ENCODE results near the gene IFT80. TPM values are rescaled to one million over a fixed set of nuclear protein-coding genes. Genes with fewer than 3 reads are reported as not detected.

IFT80 gene
- total RNA-seq, 2 experiments from 2014 or later, result 16.1 to 18.2 TPM

- POLR2A ChIA-PET, result no interaction called here
- Histone ChIP-seq H3K4me1 (ENCODE audit: insufficient read depth, low read length) (no peaks in the 10 kb centered on the region), H3K27me3 (ENCODE audit: control insufficient read depth in 1 of 2, insufficient read depth in 2 of 2, low read length in 2 of 2) (no peaks in the 10 kb centered on the region), H3K9me3 (ENCODE audit: control insufficient read depth in 1 of 2, insufficient read depth in 1 of 2, low read length in 2 of 2) (no peaks in the 10 kb centered on the region), H3K27ac (ENCODE audit: low read depth in 1 of 2, low read length in 2 of 2) (no peak overlapping the region), H3K4me3 (ENCODE audit: low read length) (no peak overlapping the region), H3K36me3 (ENCODE audit: insufficient read depth, low read length) (peaks cover 10% of the 10 kb centered on the region)
- no peak for DNase-seq
- no peak for ATAC-seq (ENCODE audit: poor library complexity)
- Mint-ChIP-seq H3K27me3 (no peaks in the 10 kb centered on the region), H3K27ac (no peak overlapping the region), H3K36me3 (ENCODE audit: low read depth) (peaks cover 52% of the 10 kb centered on the region), H3K4me1 (ENCODE audit: low read depth) (no peaks in the 10 kb centered on the region), H3K9me3 (no peaks in the 10 kb centered on the region), H3K4me3 (no peak overlapping the region)
- CTCF ChIA-PET, result no interaction called here
- no peak for TF ChIP-seq CTCF (IDR thresholded peaks at IDR 0.05)
- intact Hi-C loops (cut with DNase I, micrococcal nuclease), result no loop called here
Observed at GRCh38 chr3:160319322-160319721, 79.7 kb downstream of the IFT80 start.

GRCh38 chr3:160314995-160315394, 84.0 kb downstream of the IFT80 start:
- Mint-ChIP-seq H3K27ac (no peak overlapping the region), H3K4me1 (ENCODE audit: low read depth) (no peaks in the 10 kb centered on the region), H3K27me3 (no peaks in the 10 kb centered on the region), H3K9me3 (no peaks in the 10 kb centered on the region), H3K4me3 (no peak overlapping the region), H3K36me3 (ENCODE audit: low read depth) (peaks cover 60% of the 10 kb centered on the region)
- no peak overlapping the region for H3K4me3 ChIP-seq (ENCODE audit: low read length)
- no peak overlapping the region for H3K27ac ChIP-seq (ENCODE audit: low read depth in 1 of 2, low read length in 2 of 2)
- ChIA-PET POLR2A (no interaction called here), CTCF (no interaction called here)
- peaks cover 13% of the 10 kb centered on the region for H3K36me3 ChIP-seq (ENCODE audit: insufficient read depth, low read length)
- intact Hi-C loops (cut with DNase I, micrococcal nuclease), result no loop called here
- H3K4me1 ChIP-seq (ENCODE audit: insufficient read depth, low read length), result no peaks in the 10 kb centered on the region
- no peaks in the 10 kb centered on the region for H3K9me3 ChIP-seq (ENCODE audit: control insufficient read depth in 1 of 2, insufficient read depth in 1 of 2, low read length in 2 of 2)
- no peak for TF ChIP-seq CTCF (IDR thresholded peaks at IDR 0.05)
- H3K27me3 ChIP-seq (ENCODE audit: control insufficient read depth in 1 of 2, insufficient read depth in 2 of 2, low read length in 2 of 2), result no peaks in the 10 kb centered on the region
- ATAC-seq (ENCODE audit: poor library complexity) (no peak), DNase-seq (no peak)

GRCh38 chr3:160312014-160312624, 86.9 kb downstream of the IFT80 start:
- Histone ChIP-seq H3K9me3 (ENCODE audit: control insufficient read depth in 1 of 2, insufficient read depth in 1 of 2, low read length in 2 of 2) (peaks cover 0 to 4% of the 10 kb centered on the region in 2 experiments), H3K4me3 (ENCODE audit: low read length) (no peak overlapping the region), H3K27ac (ENCODE audit: low read depth in 1 of 2, low read length in 2 of 2) (no peak overlapping the region), H3K27me3 (ENCODE audit: control insufficient read depth in 1 of 2, insufficient read depth in 2 of 2, low read length in 2 of 2) (no peaks in the 10 kb centered on the region), H3K4me1 (ENCODE audit: insufficient read depth, low read length) (no peaks in the 10 kb centered on the region), H3K36me3 (ENCODE audit: insufficient read depth, low read length) (peaks cover 15% of the 10 kb centered on the region)
- H3K27me3 Mint-ChIP-seq, result no peaks in the 10 kb centered on the region
- POLR2A ChIA-PET, result no interaction called here
- no peak for TF ChIP-seq CTCF (IDR thresholded peaks at IDR 0.05)
- ATAC-seq (ENCODE audit: poor library complexity), result no peak
- H3K4me1 Mint-ChIP-seq (ENCODE audit: low read depth), result no peaks in the 10 kb centered on the region
- H3K27ac Mint-ChIP-seq, result no peak overlapping the region
- DNase-seq, result no peak
- H3K9me3 Mint-ChIP-seq, result no peaks in the 10 kb centered on the region
- peaks cover 64% of the 10 kb centered on the region for H3K36me3 Mint-ChIP-seq (ENCODE audit: low read depth)
- intact Hi-C loops (cut with DNase I, micrococcal nuclease), result no loop called here
- CTCF ChIA-PET, result no interaction called here
- no peak overlapping the region for H3K4me3 Mint-ChIP-seq
